HEK293 (cell line): Measurements from ENCODE around the gene EXOC8.
A peak's percentile ranks its signal among the peaks of the same experiment; 100 is the strongest.

Source experiments
- CTCF ChIA-PET: fragments of 350-600 bp; formaldehyde crosslinking; extraction: SDS; loops from one replicate; lab custom pipeline; 2021; ENCODE audit warnings: antibody characterized with exemption; lab: Yijun Ruan, JAX
- POLR2A ChIA-PET: fragments of 300-600 bp; formaldehyde crosslinking; extraction: SDS; loops from one replicate; lab custom pipeline; 2020; ENCODE audit warnings: antibody characterized with exemption, inconsistent platforms; lab: Yijun Ruan, JAX
- H3K27ac ChIP-seq: fragments of 200-500 bp; sonication (Bioruptor generic); 2 replicates; pipeline ENCODE4 v1.5.1; 2014; ENCODE audit warnings: low read depth, low read length, control low read depth, inconsistent platforms; ENCODE audit errors: extremely low read depth
- H3K36me3 ChIP-seq, 2 experiments: fragments of 200-500 bp in 1 of 2; sonication (Bioruptor generic) in 1 of 2; 1 replicate in 1 of 2; 2 replicates in 1 of 2; pipeline ENCODE4 v1.5.1; 2014 to 2017; ENCODE audit warnings: inconsistent platforms in 2 of 2, low read length in 2 of 2; ENCODE audit not compliant: control insufficient read depth in 2 of 2, insufficient read depth in 1 of 2
- H3K4me1 ChIP-seq: fragments of 200-500 bp; sonication (Bioruptor generic); 2 replicates; pipeline ENCODE4 v1.5.1; 2014; ENCODE audit warnings: mild to moderate bottlenecking, low read length, inconsistent platforms; ENCODE audit not compliant: control insufficient read depth, insufficient read depth
- H3K4me3 ChIP-seq: 2 replicates; pipeline ENCODE4 v1.5.1; 2011; ENCODE audit warnings: low read depth, mild to moderate bottlenecking, control low read depth, low read length, moderate library complexity
- H3K9me3 ChIP-seq: fragments of 200-500 bp; sonication (Bioruptor generic); 2 replicates; pipeline ENCODE4 v1.5.1; 2014; ENCODE audit warnings: low read depth, low read length, inconsistent platforms; ENCODE audit not compliant: control insufficient read depth, insufficient read depth
- BCL11A ChIP-seq: fragments of 450-650 bp; formaldehyde crosslinking; IDR thresholded peaks from 2 replicates; pipeline ENCODE4 v1.5.1; 2016; ENCODE audit warnings: low read depth, missing biosample characterization, missing genetic modification characterization
- BCL6B ChIP-seq: fragments of 450-650 bp; formaldehyde crosslinking; IDR thresholded peaks from 2 replicates; pipeline ENCODE4 v1.5.1; 2017; ENCODE audit warnings: missing biosample characterization, missing genetic modification characterization
- GFI1B ChIP-seq: fragments of 450-650 bp; formaldehyde crosslinking; IDR thresholded peaks from 2 replicates; pipeline ENCODE4 v1.5.1; 2016; ENCODE audit warnings: missing biosample characterization, missing genetic modification characterization
- GLI2 ChIP-seq: fragments of 450-650 bp; formaldehyde crosslinking; IDR thresholded peaks from 2 replicates; pipeline ENCODE4; 2017; ENCODE audit warnings: missing biosample characterization, missing genetic modification characterization, low read depth, borderline replicate concordance
- OSR2 ChIP-seq: fragments of 450-650 bp; formaldehyde crosslinking; IDR thresholded peaks from 2 replicates; pipeline ENCODE4 v1.5.1; 2016; ENCODE audit warnings: missing biosample characterization, missing genetic modification characterization
- PRDM1 ChIP-seq: fragments of 450-650 bp; formaldehyde crosslinking; IDR thresholded peaks from 2 replicates; pipeline ENCODE4; 2016; ENCODE audit warnings: missing biosample characterization, missing genetic modification characterization
- PRDM10 ChIP-seq: fragments of 450-650 bp; formaldehyde crosslinking; IDR thresholded peaks from 2 replicates; pipeline ENCODE4 v1.5.1; 2016; ENCODE audit warnings: missing biosample characterization, missing genetic modification characterization
- RBAK ChIP-seq: fragments of 450-650 bp; formaldehyde crosslinking; IDR thresholded peaks from 2 replicates; pipeline ENCODE4 v1.5.1; 2016; ENCODE audit warnings: missing biosample characterization, missing genetic modification characterization
- SP3 ChIP-seq: fragments of 450-650 bp; formaldehyde crosslinking; IDR thresholded peaks from 2 replicates; pipeline ENCODE4 v1.5.1; 2016; ENCODE audit warnings: missing biosample characterization, missing genetic modification characterization
- SP7 ChIP-seq: fragments of 450-650 bp; formaldehyde crosslinking; IDR thresholded peaks from 2 replicates; pipeline ENCODE4 v1.5.1; 2016; ENCODE audit warnings: missing biosample characterization, missing genetic modification characterization
- ZBTB26 ChIP-seq: fragments of 450-650 bp; formaldehyde crosslinking; optimal IDR thresholded peaks from 2 replicates; pipeline ENCODE3; 2016; ENCODE audit warnings: missing biosample characterization, mild to moderate bottlenecking, missing genetic modification characterization
- ZFP37 ChIP-seq: fragments of 450-650 bp; formaldehyde crosslinking; IDR thresholded peaks from 2 replicates; pipeline ENCODE4 v1.5.1; 2016; ENCODE audit warnings: missing biosample characterization, missing genetic modification characterization
- ZNF121 ChIP-seq: fragments of 450-650 bp; formaldehyde crosslinking; IDR thresholded peaks from 2 replicates; pipeline ENCODE4 v1.5.1; 2016; ENCODE audit warnings: missing biosample characterization, missing genetic modification characterization
- ZNF175 ChIP-seq: fragments of 450-650 bp; formaldehyde crosslinking; IDR thresholded peaks from 2 replicates; pipeline ENCODE4 v1.5.1; 2016; ENCODE audit warnings: missing biosample characterization, missing genetic modification characterization
- ZNF280D ChIP-seq: fragments of 450-650 bp; formaldehyde crosslinking; IDR thresholded peaks from 2 replicates; pipeline ENCODE4 v1.5.1; 2016; ENCODE audit warnings: missing biosample characterization, missing genetic modification characterization
- ZNF366 ChIP-seq: fragments of 450-650 bp; formaldehyde crosslinking; conservative IDR thresholded peaks from 2 replicates; pipeline ENCODE4 v1.5.1; 2016; ENCODE audit warnings: missing biosample characterization, missing genetic modification characterization
- ZNF37A ChIP-seq: fragments of 450-650 bp; IDR thresholded peaks from 2 replicates; pipeline ENCODE4 v1.5.1; 2018; ENCODE audit warnings: missing biosample characterization, missing genetic modification characterization
- ZNF449 ChIP-seq: fragments of 450-650 bp; formaldehyde crosslinking; IDR thresholded peaks from 2 replicates; pipeline ENCODE4 v1.5.1; 2017; ENCODE audit warnings: missing biosample characterization, mild to moderate bottlenecking, missing genetic modification characterization, moderate library complexity
- ZNF501 ChIP-seq: fragments of 450-650 bp; formaldehyde crosslinking; IDR thresholded peaks from 2 replicates; pipeline ENCODE4 v1.5.1; 2016; ENCODE audit warnings: missing biosample characterization, missing genetic modification characterization
- ZNF585B ChIP-seq: fragments of 450-650 bp; formaldehyde crosslinking; IDR thresholded peaks from 2 replicates; pipeline ENCODE4 v1.5.1; 2016; ENCODE audit warnings: missing biosample characterization, missing genetic modification characterization
- ZNF629 ChIP-seq: fragments of 450-650 bp; formaldehyde crosslinking; IDR thresholded peaks from 2 replicates; pipeline ENCODE4 v1.5.1; 2017; ENCODE audit warnings: missing biosample characterization, missing genetic modification characterization
- ZNF707 ChIP-seq: fragments of 450-650 bp; formaldehyde crosslinking; IDR thresholded peaks from 2 replicates; pipeline ENCODE4 v1.5.1; 2016; ENCODE audit warnings: missing biosample characterization, missing genetic modification characterization
- ZNF76 ChIP-seq: fragments of 450-650 bp; formaldehyde crosslinking; IDR thresholded peaks from 2 replicates; pipeline ENCODE4; 2016; ENCODE audit warnings: low read depth, missing biosample characterization, missing genetic modification characterization, borderline replicate concordance
- ZNF768 ChIP-seq: fragments of 450-650 bp; formaldehyde crosslinking; IDR thresholded peaks from 2 replicates; pipeline ENCODE4 v1.5.1; 2018; ENCODE audit warnings: missing biosample characterization, mild to moderate bottlenecking, missing genetic modification characterization
- ZNF837 ChIP-seq: fragments of 450-650 bp; formaldehyde crosslinking; IDR thresholded peaks from 2 replicates; pipeline ENCODE4 v1.5.1; 2016; ENCODE audit warnings: missing biosample characterization, missing genetic modification characterization

Gene EXOC8

GRCh38 chr1:231334952-231335351 is 2.7 kb downstream of the EXOC8 start (continued):
- no peak for TF ChIP-seq ZNF707
- no peak for TF ChIP-seq SP3 (tag by site-specific recombination)
- no peak for TF ChIP-seq BCL11A (tag by site-specific recombination)
- TF ChIP-seq ZFP37 (tag by site-specific recombination): no peak
- TF ChIP-seq RBAK (tag by site-specific recombination): no peak
- no peak for TF ChIP-seq ZNF76 (tag by site-specific recombination)

- peak overlapping the region; percentile 68 for H3K4me3 ChIP-seq
- POLR2A ChIA-PET: interaction anchor here (0.5 to 0.8 kb wide), 2 partner anchors 283 to 466 kb away, joined by 3 to 5 read pairs; no protein-coding TSS in a partner anchor
Observed at GRCh38 chr1:231334079-231334666, 3.5 kb downstream of the EXOC8 start.

More at GRCh38 chr1:231334079-231334666, 3.5 kb downstream of the EXOC8 start:
- Histone ChIP-seq H3K27ac (no peak overlapping the region), H3K4me1 (peaks cover 8% of the 10 kb centered on the region), H3K9me3 (no peaks in the 10 kb centered on the region), H3K36me3 (peaks cover 4 to 8% of the 10 kb centered on the region in 2 experiments; a peak in 2 of 3 replicates)
- TF ChIP-seq OSR2 (tag by site-specific recombination) (no peak), BCL6B (no peak), ZNF585B (no peak), GLI2 (no peak), ZNF37A (tag by site-specific recombination) (no peak), ZNF501 (0 out of 2 replicates have a peak, but pooled peaks have one; percentile 8), GFI1B (tag by site-specific recombination) (peak; percentile 72; the same call in 1 of the 2 replicates), PRDM10 (tag by site-specific recombination) (peak; percentile 83), PRDM1 (peak; percentile 55), ZNF837 (tag by site-specific recombination) (no peak), ZBTB26 (tag by site-specific recombination) (no peak), ZNF280D (tag by site-specific recombination) (no peak), ZNF175 (tag by site-specific recombination) (no peak), ZNF366 (tag by site-specific recombination) (0 out of 2 replicates have a peak, but pooled peaks have one; percentile 19), ZNF449 (0 out of 2 replicates have a peak, but pooled peaks have one; percentile 8), ZNF121 (tag by site-specific recombination) (no peak), ZNF629 (tag by site-specific recombination) (no peak), SP7 (tag by site-specific recombination) (no peak), ZNF768 (tag by site-specific recombination) (no peak)
- CTCF ChIA-PET: interaction anchor here (2.1 to 2.2 kb wide), 2 partner anchors 18 kb away, joined by 9 to 14 read pairs; no protein-coding TSS in a partner anchor
